Colonic mucosa (tissue), 4 donors: ENCODE results near the gene ANO2. TPM values are rescaled to one million over a fixed set of nuclear protein-coding genes. Genes with fewer than 3 reads are reported as not detected.

Experiments
- DNase-seq: peaks from one replicate; pipeline ENCODE4 v3.0.0-alpha.2; 2020
- H3K27ac ChIP-seq: fragments of 200-600 bp; one replicate; pipeline ENCODE4 v1.8.0; 2021
- H3K27me3 ChIP-seq: fragments of 200-600 bp; one replicate; pipeline ENCODE4 v1.8.0; 2021
- H3K36me3 ChIP-seq: fragments of 200-600 bp; one replicate; pipeline ENCODE4 v1.8.0; 2021
- H3K4me1 ChIP-seq: fragments of 200-600 bp; one replicate; pipeline ENCODE4 v1.8.0; 2021; ENCODE audit warnings: mild to moderate bottlenecking
- H3K4me3 ChIP-seq: fragments of 200-600 bp; one replicate; pipeline ENCODE4 v1.8.0; 2021
- H3K9ac ChIP-seq, 2 donors: one replicate each; pipeline ENCODE4 v1.7.0; 2013; ENCODE audit warnings: control low read depth in 2 of 2, low read depth in 2 of 2, low read length in 2 of 2
- H3K9me3 ChIP-seq: fragments of 200-600 bp; one replicate; pipeline ENCODE4 v1.8.0; 2021
- intact Hi-C: fragments of 100-400 bp; cut with DNase I; formaldehyde crosslinking; loops from one replicate; pipeline ENCODE4 v1.14.1; 2022
- total RNA-seq, 2 donors: library from RNA; stranded (reverse); fragmentation: NEBNext Ultra II Directional in 1 of 2; extraction: Animal tissue kit (Norgen Biotek cat#: 25700) in 1 of 2; gene quantifications; one replicate each; pipeline ENCODE4 v1.2.1, GENCODE V29; 2021
- TF ChIP-seq, protein P1 (sequence below): fragments of 200-600 bp; IDR thresholded peaks from one replicate; pipeline ENCODE4 v1.8.0; 2022; ENCODE audit warnings: antibody characterized with exemption, mild to moderate bottlenecking
- donor health status: healthy.
- donor health status: DM: no; HTN: no; CAD: no.
- donor health status: DM: no; HTN: no; CAD: no.

Gene ANO2
- total RNA-seq, 2 donors from 2014 or later = 1.1 to 2.2 TPM

DNA sequence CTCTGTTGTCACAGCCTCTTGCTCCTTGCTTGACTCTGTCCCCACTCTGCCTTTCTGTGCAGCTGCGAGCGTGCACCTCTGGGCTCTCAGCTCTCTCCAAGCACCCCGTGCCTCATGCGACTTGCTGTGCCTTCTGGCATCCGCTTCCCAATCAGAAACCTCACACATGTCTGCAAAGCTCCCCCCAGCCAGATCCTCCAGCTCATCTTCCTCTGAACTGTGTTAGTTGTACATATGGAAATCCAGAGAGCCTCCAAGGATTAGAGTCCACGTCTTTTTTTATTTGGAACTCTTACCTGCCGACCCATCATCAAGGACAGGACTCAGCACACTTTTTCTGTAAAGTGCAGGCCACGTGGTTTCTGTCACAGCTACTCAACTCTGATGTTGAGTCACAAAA, 70.5 kb downstream of the ANO2 start:
- intact Hi-C loops = no loop called here
- no peak overlapping the region for H3K9ac ChIP-seq
- DNase-seq = no peak
- H3K9me3 ChIP-seq = no peaks in the 10 kb centered on the region
- no peaks in the 10 kb centered on the region for H3K36me3 ChIP-seq
- H3K27ac ChIP-seq = no peak overlapping the region
- TF ChIP-seq, protein P1, sequence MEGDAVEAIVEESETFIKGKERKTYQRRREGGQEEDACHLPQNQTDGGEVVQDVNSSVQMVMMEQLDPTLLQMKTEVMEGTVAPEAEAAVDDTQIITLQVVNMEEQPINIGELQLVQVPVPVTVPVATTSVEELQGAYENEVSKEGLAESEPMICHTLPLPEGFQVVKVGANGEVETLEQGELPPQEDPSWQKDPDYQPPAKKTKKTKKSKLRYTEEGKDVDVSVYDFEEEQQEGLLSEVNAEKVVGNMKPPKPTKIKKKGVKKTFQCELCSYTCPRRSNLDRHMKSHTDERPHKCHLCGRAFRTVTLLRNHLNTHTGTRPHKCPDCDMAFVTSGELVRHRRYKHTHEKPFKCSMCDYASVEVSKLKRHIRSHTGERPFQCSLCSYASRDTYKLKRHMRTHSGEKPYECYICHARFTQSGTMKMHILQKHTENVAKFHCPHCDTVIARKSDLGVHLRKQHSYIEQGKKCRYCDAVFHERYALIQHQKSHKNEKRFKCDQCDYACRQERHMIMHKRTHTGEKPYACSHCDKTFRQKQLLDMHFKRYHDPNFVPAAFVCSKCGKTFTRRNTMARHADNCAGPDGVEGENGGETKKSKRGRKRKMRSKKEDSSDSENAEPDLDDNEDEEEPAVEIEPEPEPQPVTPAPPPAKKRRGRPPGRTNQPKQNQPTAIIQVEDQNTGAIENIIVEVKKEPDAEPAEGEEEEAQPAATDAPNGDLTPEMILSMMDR = no peak
- no peak overlapping the region for H3K4me3 ChIP-seq
- H3K27me3 ChIP-seq = no peaks in the 10 kb centered on the region
- no peaks in the 10 kb centered on the region for H3K4me1 ChIP-seq

- DNase-seq = no peak
- TF ChIP-seq, protein P1 = no peak
- no peaks in the 10 kb centered on the region for H3K27me3 ChIP-seq
- H3K36me3 ChIP-seq = no peaks in the 10 kb centered on the region
- no peaks in the 10 kb centered on the region for H3K4me1 ChIP-seq
- no peak overlapping the region for H3K4me3 ChIP-seq
- no peak overlapping the region for H3K9ac ChIP-seq
- no peaks in the 10 kb centered on the region for H3K9me3 ChIP-seq
- intact Hi-C loops = no loop called here
- no peak overlapping the region for H3K27ac ChIP-seq
Observed at GRCh38 chr12:5873281-5873919, 71.7 kb downstream of the ANO2 start.

GRCh38 chr12:5872745-5873144, 72.3 kb downstream of the ANO2 start:
- intact Hi-C loops = no loop called here
- no peak for DNase-seq
- TF ChIP-seq, protein P1 = no peak
- Histone ChIP-seq H3K4me3 (no peak overlapping the region), H3K9ac (no peak overlapping the region), H3K27me3 (no peaks in the 10 kb centered on the region), H3K9me3 (no peaks in the 10 kb centered on the region), H3K4me1 (no peaks in the 10 kb centered on the region), H3K27ac (no peak overlapping the region), H3K36me3 (no peaks in the 10 kb centered on the region)

GRCh38 chr12:5871741-5872140, 73.3 kb downstream of the ANO2 start:
- no peak for DNase-seq
- no peak overlapping the region for H3K27ac ChIP-seq
- no peak overlapping the region for H3K4me3 ChIP-seq
- H3K27me3 ChIP-seq = no peaks in the 10 kb centered on the region
- H3K4me1 ChIP-seq = no peaks in the 10 kb centered on the region
- intact Hi-C loops = no loop called here
- H3K36me3 ChIP-seq = no peaks in the 10 kb centered on the region
- H3K9ac ChIP-seq = no peak overlapping the region
- H3K9me3 ChIP-seq = no peaks in the 10 kb centered on the region
- TF ChIP-seq, protein P1 = no peak

GRCh38 chr12:5870183-5870582, 74.9 kb downstream of the ANO2 start:
- TF ChIP-seq, protein P1 = no peak
- Histone ChIP-seq H3K9ac (no peak overlapping the region), H3K4me3 (no peak overlapping the region), H3K27ac (no peak overlapping the region), H3K27me3 (no peaks in the 10 kb centered on the region), H3K4me1 (no peaks in the 10 kb centered on the region), H3K36me3 (no peaks in the 10 kb centered on the region), H3K9me3 (no peaks in the 10 kb centered on the region)
- DNase-seq = no peak
- intact Hi-C loops = no loop called here
